DMS 273 (cell line): ENCODE results near the gene ING4.
"Not testable (repeated sequence)": the region's sequence is repeated elsewhere in the genome, so short reads cannot be mapped to it uniquely, and the experiment has no call there.

ENCODE experiments used
- DNase-seq: peaks from one replicate; lab custom pipeline; 2025; ENCODE audit not compliant: unreplicated experiment; lab: John Stamatoyannopoulos, UW

ING4 gene

GRCh38 chr12:6662906-6663742, at the start of gene ING4:
TSS of gene ING4 (minus strand) at chr12:6663119. CDS start at chr12:6663101, 18 bp downstream.
- DNase-seq = peak; percentile 99

DNA sequence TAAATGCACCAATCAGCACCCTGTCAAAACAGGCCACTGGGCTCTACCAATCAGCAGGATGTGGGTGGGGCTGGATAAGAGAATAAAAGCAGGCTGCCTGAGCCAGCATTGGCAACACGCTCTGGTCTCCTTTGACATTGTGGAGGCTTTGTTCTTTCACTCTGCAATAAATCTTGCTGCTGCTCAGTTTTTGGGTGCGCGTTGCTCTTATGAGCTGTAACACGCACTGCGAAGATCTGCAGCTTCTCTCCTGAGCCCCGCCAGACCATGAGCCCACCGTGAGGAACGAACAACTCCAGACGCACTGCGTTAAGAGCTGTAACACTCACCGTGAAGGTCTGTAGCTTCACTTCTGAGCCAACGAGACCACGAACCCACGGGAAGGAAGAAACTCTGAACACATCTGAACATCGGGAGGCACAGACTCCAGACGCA, 46.1 kb upstream of the ING4 start:
- DNase-seq = no peak

GRCh38 chr12:6708351-6708750, 45.4 kb upstream of the ING4 start:
- DNase-seq = not testable (repeated sequence)

DNA sequence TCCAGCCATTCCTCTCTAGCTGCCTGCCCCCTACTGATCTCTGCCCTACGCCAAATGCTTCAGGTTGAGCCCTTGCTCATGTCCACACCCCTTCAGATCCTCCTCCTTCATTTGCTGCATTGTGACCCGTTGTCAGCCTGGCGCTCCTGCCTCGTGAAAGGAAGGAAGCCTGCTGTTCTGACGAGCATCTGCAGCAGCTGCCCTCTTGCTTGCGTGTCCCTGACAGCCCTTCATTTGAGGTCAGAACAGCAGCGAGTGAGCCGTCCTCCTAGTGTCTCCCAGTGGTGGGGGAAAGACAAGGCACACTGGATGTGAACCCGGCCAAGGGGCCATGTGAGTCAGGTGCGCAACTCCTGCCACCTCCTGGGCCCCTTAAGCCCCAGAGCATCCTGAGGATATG, 40.7 kb upstream of the ING4 start:
- DNase-seq = peak; percentile 51

DNA sequence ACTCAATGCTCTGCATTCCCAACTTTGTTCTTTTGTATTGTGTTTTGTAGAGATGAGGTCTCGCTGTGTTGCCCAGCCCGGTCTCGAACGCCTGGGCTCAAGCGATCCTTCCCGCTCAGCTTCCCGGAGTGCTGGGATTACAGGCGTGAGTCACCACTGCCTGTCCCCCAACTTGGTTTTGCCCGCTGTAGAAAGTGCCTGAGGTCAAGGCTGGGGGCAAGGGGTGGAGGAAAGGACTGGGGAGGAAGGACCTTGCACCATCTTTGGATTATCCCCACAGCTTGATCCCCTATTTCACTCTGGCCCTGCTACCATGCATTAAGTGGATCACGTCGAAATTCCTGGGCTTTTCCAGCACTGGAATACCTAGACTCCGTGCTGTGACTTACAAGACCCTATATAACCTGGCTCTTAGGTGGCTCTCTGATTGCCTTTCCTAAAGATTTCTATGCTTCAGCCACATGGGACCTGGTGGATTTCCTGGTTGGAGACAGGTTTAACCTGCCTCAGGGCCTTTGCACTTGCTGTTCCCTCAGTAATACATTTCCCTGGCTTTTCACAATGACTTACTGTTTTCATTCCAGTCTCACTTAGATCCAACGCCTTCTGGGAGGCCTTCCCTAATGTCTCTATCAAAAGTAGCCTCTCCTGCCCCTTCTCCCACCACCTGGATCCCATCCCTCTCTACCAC, 38.3 kb upstream of the ING4 start:
- no peak for DNase-seq

DNA sequence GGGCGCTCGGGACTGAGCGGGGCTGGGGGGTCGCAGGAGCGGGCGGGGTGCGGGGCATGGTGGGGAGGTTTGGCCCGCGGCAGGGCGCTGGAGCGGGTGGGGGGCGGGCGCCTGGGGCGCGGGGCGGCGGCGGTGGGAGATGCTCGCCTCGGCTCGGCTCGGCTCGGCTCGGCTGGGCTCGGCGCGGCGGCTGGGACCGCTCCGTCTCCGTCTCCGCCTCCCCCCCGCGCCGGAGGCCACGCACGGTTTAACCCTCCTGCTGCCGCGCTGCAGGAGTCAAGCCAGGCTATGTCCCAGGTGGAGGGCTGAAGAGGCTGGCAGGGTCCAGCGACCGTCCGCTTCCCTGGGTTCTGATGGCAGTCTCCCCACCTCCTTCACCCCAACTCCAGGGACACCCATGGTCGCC, 37.7 kb upstream of the ING4 start, which contains the start of gene PIANP:
Gene PIANP (minus strand): TSS at position 170 of the 406 bp plus-strand sequence. CDS start 2,754 bp downstream, outside the sequence.
- DNase-seq = peak; percentile 39

DNA sequence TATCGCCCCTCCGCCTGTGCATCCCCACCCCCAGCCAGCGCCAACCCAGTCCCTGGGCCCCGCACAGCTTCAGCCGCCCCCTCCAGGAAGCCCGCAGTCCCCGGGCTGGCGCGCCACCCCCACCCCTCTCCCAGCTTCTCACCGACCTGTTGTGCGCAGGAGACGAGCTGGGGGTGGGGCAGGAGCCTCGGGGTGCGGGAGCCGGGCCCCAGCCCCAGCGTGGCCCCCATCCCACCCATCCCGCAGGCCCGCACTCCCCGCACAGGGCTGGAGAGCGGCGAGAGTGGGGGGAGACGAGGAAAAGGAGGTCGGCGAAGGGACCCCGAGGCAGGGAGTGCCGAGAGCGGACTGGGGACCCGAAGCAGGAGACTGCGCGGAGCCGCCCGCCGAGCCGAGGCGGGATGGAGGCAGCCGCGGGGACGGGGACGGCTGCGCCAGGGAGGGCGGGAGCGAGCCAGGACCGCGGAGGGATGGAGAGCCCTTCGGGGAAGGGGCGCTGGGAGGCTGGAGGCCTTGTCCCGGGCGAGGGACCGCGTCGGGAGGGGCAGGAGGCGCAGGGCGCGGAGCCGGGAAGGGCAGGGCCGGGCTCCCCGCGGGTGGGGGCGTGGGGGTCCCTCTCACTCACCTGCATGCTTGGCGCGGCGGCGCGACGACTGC, 37.2 kb upstream of the ING4 start:
- peak; percentile 35 for DNase-seq

DNA sequence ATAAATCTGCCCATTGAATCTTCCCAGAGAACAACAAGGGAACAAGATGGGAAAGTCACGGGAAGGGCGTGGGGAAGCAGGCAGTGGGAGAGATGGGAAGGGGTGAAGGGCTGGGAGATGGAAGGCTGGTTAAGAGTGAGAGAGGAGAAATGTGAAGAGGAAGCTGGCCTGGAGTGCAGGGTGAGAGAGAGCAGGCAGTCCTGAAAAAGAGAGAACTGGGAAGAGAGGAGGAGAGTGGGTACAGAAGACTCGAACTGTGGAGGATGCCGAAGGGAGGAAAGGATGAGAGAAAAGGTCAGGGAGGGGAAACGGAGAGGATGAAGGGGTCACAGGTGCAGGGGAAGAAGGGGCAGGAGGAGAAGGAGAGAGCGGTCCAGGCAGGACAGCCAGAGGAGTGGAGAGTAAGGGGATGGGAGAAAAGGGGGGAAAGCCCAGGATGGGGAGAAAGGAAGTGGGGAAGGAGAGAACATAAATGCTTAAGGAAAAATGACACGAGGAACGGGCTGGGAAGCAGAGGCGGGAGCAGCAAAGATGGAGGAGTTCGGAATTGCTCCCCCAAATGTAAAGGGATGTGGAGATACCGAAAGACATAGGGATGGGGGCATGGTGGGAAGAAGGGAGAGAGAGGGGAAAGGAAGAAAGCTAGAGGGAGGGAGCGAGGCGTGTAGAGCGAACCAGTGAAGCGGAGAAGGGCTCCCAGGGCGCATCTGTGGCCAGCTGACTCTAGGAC, 36.5 kb upstream of the ING4 start:
- no peak for DNase-seq

- no peak for DNase-seq
Observed at GRCh38 chr12:6698352-6699046, 35.6 kb upstream of the ING4 start.

DNA sequence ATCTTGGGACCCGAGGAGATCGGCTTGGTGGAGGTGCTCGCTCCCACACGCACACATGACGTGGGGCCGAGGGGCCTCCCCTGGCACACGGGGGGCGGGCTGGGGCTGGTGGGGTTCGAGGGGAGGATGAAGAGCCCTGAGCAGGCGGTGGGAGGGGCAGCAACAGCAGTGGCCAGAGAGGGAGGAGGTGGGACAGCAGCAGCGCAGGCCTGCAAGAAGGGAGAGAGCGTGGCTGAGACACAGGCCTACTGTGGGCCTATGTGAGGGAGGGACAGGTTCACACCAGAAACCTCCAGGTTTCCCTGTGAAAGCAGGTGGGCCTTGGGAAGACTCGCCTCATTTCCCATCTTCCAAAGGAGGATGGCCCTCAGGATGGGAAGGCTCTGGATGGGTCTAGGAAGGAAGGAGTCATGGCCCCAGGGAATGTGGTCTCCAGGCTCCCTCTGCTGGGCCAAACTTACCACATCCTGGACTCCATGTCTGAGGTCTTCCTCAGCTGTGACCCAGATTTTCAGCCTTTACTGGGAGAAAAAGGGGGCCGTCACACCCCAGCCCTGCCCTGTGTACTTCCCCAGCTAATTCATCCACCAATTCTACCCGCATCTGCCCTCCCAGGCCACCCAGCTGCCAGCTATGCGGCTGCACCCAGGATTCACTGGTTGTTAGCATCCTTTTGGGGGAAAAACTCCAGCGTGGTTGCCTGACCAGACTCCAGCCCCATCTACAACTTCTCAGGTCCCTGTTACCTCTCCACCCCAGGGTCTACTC, 34.8 kb upstream of the ING4 start:
- DNase-seq = peak; percentile 75

DNA sequence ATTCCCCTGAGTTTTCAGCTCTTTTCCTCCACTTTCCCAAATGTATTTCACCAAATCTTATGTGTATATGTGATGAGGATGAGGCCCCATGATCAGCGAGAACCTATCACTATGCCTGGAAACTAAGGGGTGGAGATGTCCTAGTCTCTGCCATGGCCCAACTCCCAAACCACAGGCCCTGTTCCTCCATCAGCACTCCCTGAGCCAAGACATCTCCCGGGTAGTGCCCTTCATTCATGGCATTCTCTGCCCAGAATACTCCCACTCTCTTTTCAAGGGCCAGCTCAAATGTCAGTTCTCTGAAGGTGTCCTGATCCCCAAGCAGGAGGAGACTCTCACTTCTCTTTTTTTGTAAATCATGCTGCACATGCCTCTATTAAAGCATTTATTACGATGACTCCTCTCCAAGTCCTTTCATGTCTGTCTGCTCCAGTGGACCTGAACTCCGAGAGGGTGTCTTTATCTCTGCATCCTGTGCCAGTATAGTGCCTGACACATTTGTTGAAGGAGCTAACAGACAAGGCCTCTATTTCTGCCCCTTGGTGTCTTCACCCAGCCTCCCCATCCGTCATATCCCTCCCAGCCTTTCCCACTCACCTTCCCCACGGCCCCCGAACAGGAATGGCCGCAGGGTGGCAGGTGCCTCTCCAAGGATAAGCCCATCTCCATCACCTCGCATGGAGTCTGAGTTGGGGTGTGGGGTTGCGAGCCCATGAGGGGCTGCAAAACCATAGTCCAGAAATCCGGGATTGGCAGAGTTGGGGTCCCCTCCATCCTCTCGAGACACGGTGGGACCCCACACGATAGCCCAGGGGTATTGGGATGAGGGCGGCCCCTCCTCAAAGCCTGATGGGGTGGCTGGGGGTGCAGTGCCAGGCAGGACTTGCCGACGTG, 34.0 kb upstream of the ING4 start:
- no peak for DNase-seq

DNA sequence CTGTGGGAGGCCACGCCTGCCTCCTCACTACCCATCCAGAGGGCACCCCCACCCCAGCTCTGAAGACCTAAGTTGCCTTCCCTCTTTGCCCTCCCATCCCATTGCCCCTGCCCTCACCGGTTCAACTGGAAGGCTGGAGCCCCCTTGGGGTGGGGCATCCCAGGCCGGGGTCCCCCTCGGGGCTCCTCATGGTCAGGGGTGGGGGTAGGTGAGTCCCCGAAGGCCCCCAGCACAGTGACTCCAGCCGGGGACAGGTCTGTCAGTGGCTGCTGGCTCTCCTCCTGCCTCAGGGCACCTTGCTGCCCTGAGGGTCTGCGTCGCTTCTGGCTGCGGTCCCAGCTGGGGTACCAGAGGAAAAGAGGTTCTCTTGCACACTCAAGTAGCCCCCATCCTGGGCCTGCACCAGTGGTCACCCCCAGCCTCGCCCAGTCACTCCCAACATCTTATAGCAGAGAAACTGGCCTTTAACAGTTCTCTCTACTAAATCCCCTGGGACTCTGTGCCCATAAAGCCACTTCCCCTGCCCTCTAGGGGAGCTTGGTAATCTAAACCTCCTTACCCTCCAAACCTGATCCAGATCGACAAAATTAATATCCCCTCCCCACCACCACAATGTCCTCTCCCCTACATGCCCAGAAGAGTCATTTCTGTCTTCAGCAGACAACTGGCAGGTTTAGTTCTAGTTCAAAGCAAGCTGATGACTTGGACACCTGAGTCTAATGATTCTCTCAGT, 32.6 kb upstream of the ING4 start:
- no peak for DNase-seq

- no peak for DNase-seq
Observed at GRCh38 chr12:6694701-6695100, 31.8 kb upstream of the ING4 start.

DNA sequence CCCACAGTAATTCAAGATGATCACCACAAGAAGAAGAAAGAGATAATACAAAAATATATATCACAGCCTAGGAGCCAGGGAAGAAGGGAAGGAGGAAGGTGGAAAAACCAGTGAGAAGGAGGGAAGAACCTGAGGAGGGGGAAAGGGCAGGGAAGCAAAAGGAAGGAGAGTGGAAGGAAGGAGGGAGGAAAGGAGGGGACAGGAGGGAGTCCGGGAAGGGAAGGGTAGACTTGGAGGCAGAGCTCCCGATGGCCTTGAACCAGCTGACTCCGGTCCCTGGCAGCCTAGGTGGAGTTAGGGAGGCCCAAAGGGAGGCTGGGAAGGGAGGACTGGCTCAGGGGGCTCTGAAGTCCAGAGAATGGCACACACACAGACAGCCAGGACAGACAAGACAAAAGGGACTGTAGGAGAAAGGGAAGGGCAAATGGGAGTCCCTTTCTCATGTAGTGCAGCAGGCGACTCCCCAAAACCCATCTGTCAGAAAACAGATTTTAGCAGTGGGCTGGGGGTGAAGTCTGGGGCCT, 31.0 kb upstream of the ING4 start:
- DNase-seq = no peak

- peak; percentile 4 for DNase-seq
Observed at GRCh38 chr12:6692888-6693287, 30.0 kb upstream of the ING4 start.

DNA sequence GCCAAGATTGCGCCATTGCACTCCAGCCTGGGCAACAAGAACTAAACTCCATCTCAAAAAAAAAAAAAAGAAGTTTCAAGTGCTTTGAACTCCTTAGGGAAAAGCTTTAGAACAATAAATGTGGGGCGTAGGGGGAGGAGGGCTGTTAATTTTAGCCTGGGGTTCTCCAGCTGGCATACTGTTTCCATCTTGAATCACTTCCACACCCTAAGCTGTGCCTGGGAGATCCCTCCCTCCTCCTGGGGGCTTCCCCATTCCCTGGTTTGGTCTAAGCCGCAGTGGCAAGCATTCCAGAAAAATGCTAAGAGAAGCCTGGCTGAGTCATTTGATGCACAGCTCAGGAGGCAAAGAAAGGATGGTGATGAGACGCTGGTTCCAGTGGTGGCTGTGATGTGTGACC, 28.6 kb upstream of the ING4 start:
- DNase-seq = no peak

DNA sequence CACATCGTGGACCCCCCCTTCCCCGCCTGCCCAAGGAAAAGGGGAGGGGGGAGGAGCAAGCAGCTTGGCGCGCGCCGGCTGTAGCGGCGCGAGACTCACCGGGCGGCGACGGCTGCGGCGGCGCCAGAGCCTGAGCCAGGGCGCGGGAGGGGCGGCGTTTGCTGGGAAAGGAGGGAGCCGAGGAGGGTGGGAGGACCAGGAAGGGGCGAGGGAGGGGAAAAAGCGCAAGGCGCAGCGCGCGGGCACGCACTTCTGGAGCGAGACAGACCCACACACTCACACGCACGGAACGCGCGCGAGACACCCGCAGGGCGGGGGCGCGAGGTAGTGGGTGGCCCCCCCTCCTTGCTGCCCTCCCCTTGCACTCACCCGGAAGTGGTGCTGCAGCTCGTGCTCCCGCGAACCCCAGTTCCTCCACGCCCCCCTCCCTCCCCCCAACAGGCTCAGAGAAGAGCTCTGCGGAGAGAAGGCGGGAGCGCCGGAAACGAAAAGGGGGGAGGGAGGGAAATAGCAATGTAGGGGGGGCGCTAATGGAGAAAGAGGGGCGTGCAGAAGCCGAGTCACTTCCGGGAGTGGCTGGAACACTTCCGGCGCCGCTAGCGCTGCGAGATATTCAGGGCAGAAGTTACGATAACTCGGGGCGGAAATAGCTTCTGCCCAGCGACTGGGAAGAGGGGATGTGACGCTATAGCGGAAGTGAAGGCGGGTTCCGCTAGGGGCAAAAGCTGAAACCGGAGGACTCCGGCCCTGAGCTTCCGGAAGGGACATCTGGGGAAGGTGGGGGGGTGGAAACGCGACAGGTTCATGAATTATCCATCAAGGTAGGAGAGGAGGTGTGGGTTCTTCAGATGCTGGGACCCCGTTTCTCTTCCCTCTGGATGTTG, 26.3 kb upstream of the ING4 start, which contains the start of gene ZNF384:
Gene ZNF384 (minus strand): TSS at position 377 of the 884 bp plus-strand sequence. CDS start 9,855 bp downstream, outside the sequence.
- peak; percentile 98 for DNase-seq
